Karpas-422 (cell line): Measurements from ENCODE around the gene ASIC3. TPM values are rescaled to one million over a fixed set of nuclear protein-coding genes. Genes with fewer than 3 reads are reported as not detected.
"Not testable (repeated sequence)": the region's sequence is repeated elsewhere in the genome, so short reads cannot be mapped to it uniquely, and the experiment has no call there.

Experiments used
- DNase-seq: peaks from one replicate; pipeline ENCODE4 v3.0.0-alpha.2; 2015
- H2AFZ ChIP-seq: fragments of 200-600 bp; sonication (generic); 2 replicates; pipeline ENCODE4 v1.6.1; 2014; ENCODE audit warnings: antibody characterized with exemption, low read length, mixed read lengths
- H3K27ac ChIP-seq: fragments of 200-600 bp; sonication (generic); 2 replicates; pipeline ENCODE4 v1.5.1; 2014; ENCODE audit warnings: mild to moderate bottlenecking, low read length, moderate library complexity
- H3K27me3 ChIP-seq: fragments of 200-600 bp; sonication (generic); 2 replicates; pipeline ENCODE4 v1.6.1; 2014; ENCODE audit warnings: low read length, mixed read lengths
- H3K36me3 ChIP-seq: fragments of 200-600 bp; sonication (generic); 2 replicates; pipeline ENCODE4 v1.6.1; 2014; ENCODE audit warnings: low read length, mixed read lengths; ENCODE audit not compliant: insufficient read depth
- H3K4me1 ChIP-seq: fragments of 200-600 bp; sonication (generic); 2 replicates; pipeline ENCODE4 v1.6.1; 2014; ENCODE audit warnings: mild to moderate bottlenecking, low read length, mixed read lengths
- H3K4me2 ChIP-seq: fragments of 200-600 bp; sonication (generic); 2 replicates; pipeline ENCODE4 v1.6.1; 2014; ENCODE audit warnings: low read length, low read depth, mild to moderate bottlenecking; ENCODE audit not compliant: poor library complexity, severe bottlenecking
- H3K4me3 ChIP-seq: fragments of 200-600 bp; sonication (generic); 2 replicates; pipeline ENCODE4 v1.5.1; 2014; ENCODE audit warnings: mild to moderate bottlenecking, antibody characterized with exemption, low read length, mixed read lengths
- H3K79me2 ChIP-seq: fragments of 200-600 bp; sonication (generic); 2 replicates; pipeline ENCODE4 v1.6.1; 2014; ENCODE audit warnings: mild to moderate bottlenecking, low read length, mixed read lengths
- H3K9ac ChIP-seq: fragments of 200-600 bp; sonication (generic); 2 replicates; pipeline ENCODE4 v1.6.0; 2014; ENCODE audit warnings: low read length
- H3K9me2 ChIP-seq: fragments of 200-600 bp; sonication (generic), shearing (Covaris generic); replicated peaks from 2 replicates; pipeline ENCODE4 v1.6.0; 2014; ENCODE audit warnings: mild to moderate bottlenecking, low read length, moderate library complexity; ENCODE audit not compliant: insufficient read depth
- H3K9me3 ChIP-seq: fragments of 300-700, 200-600 bp; sonication (generic); 2 replicates; pipeline ENCODE4 v1.6.1; 2014; ENCODE audit warnings: low read length, mixed read lengths
- H4K20me1 ChIP-seq: fragments of 200-600 bp; sonication (generic); 2 replicates; pipeline ENCODE4 v1.6.1; 2014; ENCODE audit warnings: mild to moderate bottlenecking, antibody characterized with exemption, low read length, low read depth; ENCODE audit not compliant: insufficient read depth
- total RNA-seq: library from RNA; depleted of rRNA; stranded (reverse); fragments of >200 nt; shearing (Covaris generic); gene quantifications from 2 replicates; pipeline ENCODE4 v1.2.3, GENCODE V29; 2014; ENCODE audit warnings: low replicate concordance

Gene ASIC3
- total RNA-seq, 1 experiment from 2014 or later, result 4.5 TPM

DNA sequence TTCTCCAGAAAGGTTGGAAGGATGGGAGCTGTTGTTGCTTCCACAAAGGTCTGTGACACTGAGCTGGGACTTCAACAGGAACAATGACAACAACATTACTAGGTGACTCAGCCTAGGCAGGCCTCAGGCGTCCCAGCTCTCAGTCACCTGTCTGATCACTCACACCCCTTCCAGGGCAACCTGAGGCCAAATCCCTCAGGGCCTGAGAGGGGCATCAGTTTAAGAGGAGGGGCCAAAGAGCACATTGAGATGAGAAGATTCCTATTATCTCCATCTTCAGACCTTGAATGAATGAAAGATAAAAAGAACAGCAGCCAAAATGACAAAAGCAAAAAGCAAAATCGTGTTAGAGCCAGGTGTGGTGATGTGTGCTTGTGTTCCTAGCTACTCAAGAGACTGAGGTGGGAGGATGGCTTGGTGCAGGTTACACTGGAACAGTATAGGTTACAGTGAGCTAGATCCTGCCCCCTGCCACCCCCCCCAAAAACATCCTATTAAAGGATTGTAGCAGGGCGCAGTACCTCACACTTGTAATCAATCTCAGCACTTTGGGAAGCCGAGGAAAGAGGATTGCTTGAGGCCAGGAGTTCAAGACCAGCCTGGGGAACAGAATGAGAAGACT, 23.8 kb upstream of the ASIC3 start, which contains the start of gene ATG9B:
Gene ATG9B (minus strand): TSS at position 60 of the 622 bp plus-strand sequence. CDS start 71 bp downstream, outside the sequence.
- Histone ChIP-seq H2AFZ (no peak within 1 kb of the TSS), H3K9ac (no peak within 1 kb of the TSS), H3K9me2 (no peaks in the 10 kb centered on the region), H3K4me2 (no peak within 1 kb of the TSS), H3K27ac (no peak within 1 kb of the TSS), H3K36me3 (no peaks in the 10 kb centered on the region), H4K20me1 (no peaks in the 10 kb centered on the region), H3K27me3 (no peaks in the 10 kb centered on the region), H3K4me3 (no peak within 1 kb of the TSS), H3K79me2 (peaks cover 9% of the 10 kb centered on the region), H3K4me1 (peaks cover 31% of the 10 kb centered on the region), H3K9me3 (no peaks in the 10 kb centered on the region)
- no peak for DNase-seq

DNA sequence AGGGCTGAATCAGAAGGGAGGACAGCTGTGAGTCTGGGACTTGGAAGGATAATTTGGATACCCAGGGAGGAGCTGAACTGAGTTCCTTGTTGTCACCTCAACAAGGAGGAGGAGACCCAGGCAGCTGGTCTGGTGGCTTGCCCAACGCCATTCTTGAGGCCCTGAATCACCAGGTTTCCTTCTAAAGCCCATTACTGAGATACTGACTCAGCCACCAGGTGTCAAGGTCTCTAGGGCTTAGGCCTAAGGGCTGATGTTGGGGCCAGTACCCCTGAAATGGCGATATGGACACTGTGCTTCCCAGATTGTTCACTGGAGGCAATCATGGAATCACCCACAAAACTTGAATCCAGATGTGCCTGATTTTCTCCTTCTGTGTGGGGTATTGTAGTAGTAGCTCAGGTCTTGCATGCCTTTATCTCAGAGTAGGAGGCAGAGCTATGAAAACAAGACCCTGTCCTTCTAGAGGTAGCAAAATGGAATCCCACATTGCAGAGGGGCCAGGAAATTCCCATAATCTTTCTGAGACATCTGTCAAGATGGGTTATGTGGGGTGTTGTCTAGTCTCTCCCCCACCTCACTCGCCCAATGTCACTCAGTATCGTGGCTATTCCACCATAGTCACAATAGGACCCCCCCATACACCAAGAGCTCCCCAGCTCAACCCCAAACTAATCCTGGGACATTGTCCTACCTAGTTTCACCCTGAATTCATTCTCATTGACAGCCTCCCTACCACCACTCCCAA, 22.2 kb upstream of the ASIC3 start:
- H2AFZ ChIP-seq, result no peak overlapping the region
- no peaks in the 10 kb centered on the region for H3K9me2 ChIP-seq
- no peaks in the 10 kb centered on the region for H4K20me1 ChIP-seq
- H3K4me2 ChIP-seq, result no peak overlapping the region
- peaks cover 14% of the 10 kb centered on the region for H3K79me2 ChIP-seq
- H3K27ac ChIP-seq, result no peak overlapping the region
- H3K4me1 ChIP-seq, result peaks cover 36% of the 10 kb centered on the region
- H3K27me3 ChIP-seq, result no peaks in the 10 kb centered on the region
- H3K9me3 ChIP-seq, result no peaks in the 10 kb centered on the region
- H3K4me3 ChIP-seq, result no peak overlapping the region
- no peaks in the 10 kb centered on the region for H3K36me3 ChIP-seq
- H3K9ac ChIP-seq, result no peak overlapping the region
- DNase-seq, result no peak

DNA sequence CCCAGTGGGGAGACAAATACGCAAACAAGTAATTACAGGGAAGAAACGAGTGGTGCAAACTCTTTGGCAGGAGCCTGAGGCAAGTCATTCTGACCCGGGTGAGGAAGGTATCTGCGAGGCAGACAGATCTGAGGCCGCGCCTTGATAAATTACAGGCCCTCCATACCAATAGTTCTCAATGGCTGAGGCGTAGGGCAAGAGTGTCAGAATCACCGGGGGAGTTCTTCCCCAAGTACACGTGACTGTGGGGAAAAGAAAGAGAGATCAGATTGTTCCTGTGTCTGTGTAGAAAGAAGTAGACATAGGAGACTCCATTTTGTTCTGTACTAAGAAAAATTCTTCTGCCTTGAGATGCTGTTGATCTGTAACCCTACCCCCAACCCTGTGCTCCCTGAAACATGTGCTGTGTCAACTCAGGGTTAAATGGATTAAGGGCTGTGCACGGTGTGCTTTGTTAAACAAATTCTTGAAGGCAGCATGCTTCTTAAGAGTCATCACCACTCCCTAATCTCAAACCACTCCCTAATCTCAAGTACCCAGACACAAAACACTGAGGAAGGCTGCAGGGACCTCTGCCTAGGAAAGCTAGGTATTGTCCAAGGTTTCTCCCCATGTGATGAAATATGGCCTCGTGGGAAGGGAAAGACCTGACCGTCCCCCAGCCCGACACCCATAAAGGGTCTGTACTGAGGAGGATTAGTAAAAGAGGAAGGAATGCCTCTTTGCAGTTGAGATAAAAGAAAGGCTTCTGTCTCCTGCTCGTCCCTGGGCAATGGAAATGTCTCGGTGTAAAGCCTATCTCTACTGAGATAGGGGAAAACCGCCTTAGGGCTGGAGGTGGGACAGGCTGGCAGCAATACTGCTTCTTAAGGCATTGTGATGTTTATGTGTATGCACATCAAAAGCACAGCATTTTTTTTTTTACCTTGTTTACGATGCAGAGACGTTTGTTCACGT, 21.3 kb upstream of the ASIC3 start:
- Histone ChIP-seq H3K4me2 (peak overlapping the region; percentile 84), H3K79me2 (peaks cover 14% of the 10 kb centered on the region), H3K9ac (peak overlapping the region; percentile 57; the same call in 1 of the 2 replicates), H3K4me3 (peak overlapping the region; percentile 84), H3K4me1 (peaks cover 36% of the 10 kb centered on the region)
- not testable (repeated sequence) for H3K27ac ChIP-seq, H2AFZ ChIP-seq, H3K27me3 ChIP-seq, H3K9me2 ChIP-seq, H3K9me3 ChIP-seq, H4K20me1 ChIP-seq, H3K36me3 ChIP-seq
- peak; percentile 75 for DNase-seq

DNA sequence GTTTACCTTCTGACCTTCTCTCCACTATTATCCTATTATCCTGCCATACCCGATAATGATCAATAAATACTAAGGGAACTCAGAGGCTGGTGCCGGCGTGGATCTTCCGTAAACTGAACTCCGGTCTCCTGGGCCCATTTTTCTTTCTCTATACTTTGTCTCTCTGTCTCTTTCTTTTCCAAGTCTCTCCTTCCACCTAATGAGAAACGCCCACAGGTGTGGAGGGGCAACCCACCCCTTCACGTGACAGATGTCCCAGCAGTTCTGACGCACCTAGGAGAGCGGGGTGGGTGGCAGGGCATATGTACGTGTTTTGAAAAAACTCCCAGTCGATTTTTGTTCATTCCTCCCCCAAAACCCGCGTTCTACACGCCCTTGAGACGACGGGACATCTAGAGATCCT, 20.6 kb upstream of the ASIC3 start:
- not testable (repeated sequence) for H3K9me3 ChIP-seq, DNase-seq, H3K27ac ChIP-seq, H3K27me3 ChIP-seq, H3K9me2 ChIP-seq, H4K20me1 ChIP-seq, H3K36me3 ChIP-seq
- H2AFZ ChIP-seq, result peak overlapping the region; percentile 70
- H3K4me1 ChIP-seq, result peaks cover 36% of the 10 kb centered on the region
- H3K9ac ChIP-seq, result peak overlapping the region; percentile 57
- H3K79me2 ChIP-seq, result peaks cover 14% of the 10 kb centered on the region
- H3K4me3 ChIP-seq, result peak overlapping the region; percentile 84
- H3K4me2 ChIP-seq, result peak overlapping the region; percentile 84

DNA sequence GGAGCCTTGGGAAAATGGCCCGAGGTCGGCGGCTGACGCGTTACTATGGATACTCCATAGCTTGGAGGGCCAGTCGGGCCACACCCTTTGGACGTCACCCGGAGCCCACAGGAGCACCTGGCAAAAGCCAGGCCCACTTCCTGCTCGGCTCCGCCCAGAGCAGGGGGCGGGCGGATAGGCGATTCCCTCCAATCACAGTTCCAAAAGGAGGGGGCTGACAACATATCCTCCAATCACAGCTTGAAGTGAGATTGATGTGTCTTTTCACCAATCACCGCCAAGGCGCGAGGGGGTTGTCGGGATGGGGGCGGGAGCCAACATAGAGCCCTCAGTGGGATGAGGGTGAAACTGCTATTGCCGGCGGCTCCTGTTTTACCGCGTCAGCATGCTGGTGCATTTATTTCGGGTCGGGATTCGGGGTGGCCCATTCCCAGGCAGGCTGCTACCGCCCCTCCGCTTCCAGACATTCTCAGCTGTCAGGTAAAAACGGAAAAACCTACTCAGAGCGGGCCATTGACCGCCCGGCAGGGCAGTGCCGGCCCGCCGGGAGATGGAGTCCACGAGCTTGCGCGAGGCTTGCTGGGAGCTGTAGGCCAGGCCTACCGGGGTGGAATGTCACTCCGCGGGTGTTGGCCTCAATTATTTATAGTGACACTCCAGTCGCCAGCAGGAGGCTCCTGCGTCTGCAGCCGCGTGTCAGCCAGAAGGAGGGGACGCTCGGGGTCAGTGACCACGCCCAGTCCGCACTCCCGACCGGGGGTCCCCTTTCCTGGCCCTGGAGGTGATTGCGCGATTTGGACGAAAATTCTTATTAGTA, 20.0 kb upstream of the ASIC3 start, which contains the start of gene ABCB8:
Gene ABCB8 (plus strand): TSS at position 320 of the 817 bp plus-strand sequence. CDS start 66 bp downstream, at position 386.
- H3K9ac ChIP-seq, result peak within 1 kb of the TSS; percentile 79
- no peaks in the 10 kb centered on the region for H3K27me3 ChIP-seq
- H3K9me3 ChIP-seq, result no peaks in the 10 kb centered on the region
- H2AFZ ChIP-seq, result peak within 1 kb of the TSS; percentile 70
- H3K4me2 ChIP-seq, result peak within 1 kb of the TSS; percentile 84
- no peaks in the 10 kb centered on the region for H3K9me2 ChIP-seq
- no peak within 1 kb of the TSS for H3K27ac ChIP-seq
- peak; percentile 99 for DNase-seq
- peaks cover 14% of the 10 kb centered on the region for H3K79me2 ChIP-seq
- H3K4me1 ChIP-seq, result peaks cover 36% of the 10 kb centered on the region
- H4K20me1 ChIP-seq, result no peaks in the 10 kb centered on the region
- H3K4me3 ChIP-seq, result peak within 1 kb of the TSS; percentile 84
- H3K36me3 ChIP-seq, result no peaks in the 10 kb centered on the region

DNA sequence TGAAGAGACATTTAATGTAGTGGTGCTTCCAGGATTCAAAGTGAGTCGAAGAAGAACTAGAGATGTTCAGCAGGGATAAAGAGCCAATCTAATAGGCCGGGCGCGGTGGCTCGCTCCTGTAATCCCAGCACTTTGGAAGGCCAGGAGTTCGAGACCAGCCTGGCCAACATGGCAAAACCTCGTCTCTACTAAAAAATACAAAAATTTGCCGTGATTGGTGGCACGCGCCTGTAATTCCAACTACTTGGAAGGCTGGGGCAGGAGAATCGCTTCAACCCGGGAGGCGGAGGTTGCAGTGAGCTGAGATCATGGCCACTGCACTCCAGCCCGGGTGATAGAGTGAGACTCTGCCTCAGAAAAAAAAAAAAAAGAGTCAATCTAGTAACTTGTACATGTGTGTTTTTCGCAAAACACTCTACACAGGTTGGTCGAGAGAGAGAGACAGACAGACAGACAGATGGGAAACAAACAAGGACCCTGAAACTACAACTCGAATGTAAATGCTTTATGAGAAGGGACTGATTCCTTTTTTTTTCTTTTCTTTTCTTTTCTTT, 19.3 kb upstream of the ASIC3 start:
- no peaks in the 10 kb centered on the region for H3K9me2 ChIP-seq
- peaks cover 36% of the 10 kb centered on the region for H3K4me1 ChIP-seq
- peak overlapping the region; percentile 79 for H3K9ac ChIP-seq
- peak overlapping the region; percentile 64; the same call in 1 of the 2 replicates for H2AFZ ChIP-seq
- no peak for DNase-seq
- no peak overlapping the region for H3K27ac ChIP-seq
- H3K4me2 ChIP-seq, result peak overlapping the region; percentile 84
- H3K9me3 ChIP-seq, result no peaks in the 10 kb centered on the region
- peak overlapping the region; percentile 84 for H3K4me3 ChIP-seq
- no peaks in the 10 kb centered on the region for H4K20me1 ChIP-seq
- H3K36me3 ChIP-seq, result no peaks in the 10 kb centered on the region
- H3K79me2 ChIP-seq, result peaks cover 14% of the 10 kb centered on the region
- no peaks in the 10 kb centered on the region for H3K27me3 ChIP-seq

DNA sequence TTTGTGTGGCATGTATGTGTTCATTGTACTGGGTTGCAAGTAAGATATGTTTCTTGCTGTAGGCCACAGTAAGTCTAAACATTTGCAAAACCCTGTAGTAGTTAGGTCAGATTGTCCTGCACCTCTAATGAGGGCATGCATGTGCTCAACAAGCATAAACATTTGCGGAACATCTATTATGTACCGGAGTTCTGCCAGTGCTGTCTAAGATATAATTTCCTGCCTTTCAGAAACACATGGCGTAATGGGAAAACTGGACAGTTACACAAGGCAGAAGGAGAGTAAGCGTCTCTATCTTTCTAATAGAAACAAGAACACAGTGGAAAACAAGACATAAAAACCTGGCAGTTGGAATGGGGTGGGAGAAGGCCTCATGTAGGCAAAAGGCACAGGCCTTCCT, 17.3 kb upstream of the ASIC3 start:
- H2AFZ ChIP-seq, result no peak overlapping the region
- H3K9me2 ChIP-seq, result no peaks in the 10 kb centered on the region
- no peak overlapping the region for H3K4me2 ChIP-seq
- H3K4me3 ChIP-seq, result no peak overlapping the region
- H3K9ac ChIP-seq, result no peak overlapping the region
- peaks cover 14% of the 10 kb centered on the region for H3K79me2 ChIP-seq
- H3K36me3 ChIP-seq, result no peaks in the 10 kb centered on the region
- no peaks in the 10 kb centered on the region for H3K27me3 ChIP-seq
- DNase-seq, result no peak
- H3K4me1 ChIP-seq, result peaks cover 33% of the 10 kb centered on the region
- H4K20me1 ChIP-seq, result no peaks in the 10 kb centered on the region
- H3K9me3 ChIP-seq, result no peaks in the 10 kb centered on the region
- H3K27ac ChIP-seq, result no peak overlapping the region
